Transverse colon (tissue), 4 donors: Measurements from ENCODE around the gene CDC42BPB. TPM values are rescaled to one million over a fixed set of nuclear protein-coding genes. Genes with fewer than 3 reads are reported as not detected.

Experiments
- DNase-seq: peaks from one replicate; pipeline ENCODE4 v3.0.0-alpha.2; 2019
- H3K27ac ChIP-seq, 4 donors: fragments of 200-600 bp; sonication (generic); 2 replicates each; pipeline ENCODE4 v1.5.1; 2016 to 2018; ENCODE audit warnings: inconsistent platforms in 4 of 4
- H3K27me3 ChIP-seq: fragments of 200-600 bp; sonication (generic); 2 replicates; pipeline ENCODE4 v1.5.1; 2017; ENCODE audit warnings: inconsistent platforms
- H3K36me3 ChIP-seq, 4 donors: fragments of 200-600 bp; sonication (generic); 2 replicates each; pipeline ENCODE4 v1.5.1; 2017 to 2019; ENCODE audit warnings: inconsistent platforms in 4 of 4
- H3K4me1 ChIP-seq, 4 donors: fragments of 200-600 bp; sonication (generic); 2 replicates each; pipeline ENCODE4 v1.5.1; 2017 to 2020; ENCODE audit warnings: inconsistent platforms in 4 of 4
- H3K4me3 ChIP-seq, 4 donors: fragments of 200-600 bp; sonication (generic); 1 replicate in 1 of 4; 2 replicates in 3 of 4; pipeline versions ENCODE4 v1.5.1 to v1.6.1; 2017 to 2019; ENCODE audit warnings: inconsistent platforms in 4 of 4
- H3K9me3 ChIP-seq, 2 donors: fragments of 200-600 bp; sonication (generic); 2 replicates each; pipeline ENCODE4 v1.5.1; 2017 to 2019; ENCODE audit warnings: inconsistent platforms in 2 of 2
- CTCF ChIP-seq, 5 experiments: fragments of 200-600 bp in 3 of 5; fragments of 450-650 bp in 2 of 5; sonication (generic) in 3 of 5; IDR thresholded peaks; 1 replicate in 2 of 5; 2 replicates in 3 of 5; pipeline ENCODE4 v1.5.1; 2016 to 2017; ENCODE audit warnings: antibody characterized with exemption in 5 of 5, inconsistent platforms in 3 of 5, mild to moderate bottlenecking in 2 of 5, moderate library complexity in 1 of 5
- EP300 ChIP-seq: sonication (generic); formaldehyde crosslinking; IDR thresholded peaks from one replicate; pipeline ENCODE4 v1.6.1; 2017; ENCODE audit warnings: antibody characterized with exemption, low read depth
- POLR2A ChIP-seq: fragments of 450-650 bp; IDR thresholded peaks from one replicate; pipeline ENCODE4 v1.6.1; 2016; ENCODE audit warnings: antibody characterized with exemption, mild to moderate bottlenecking, moderate library complexity
- POLR2AphosphoS5 ChIP-seq, 3 donors: sonication (generic); formaldehyde crosslinking; IDR thresholded peaks; one replicate each; pipeline ENCODE4 v1.6.1; 2016; ENCODE audit warnings: antibody characterized with exemption in 3 of 3
- WGBS, 2 donors: methylation state at CpG; one replicate each; pipeline ENCODE4 v1.1.5; 2018; ENCODE audit warnings: low coverage in 1 of 2; 5-methylcytosine and 5-hydroxymethylcytosine counted together
- in situ Hi-C, 4 donors: fragments of 200-750 bp; cut with MboI; loops; one replicate each; pipeline versions ENCODE4 v1.15.0 to v1.15.1; 2017; ENCODE audit warnings: low sequenced_read_pairs in 3 of 4, low pct_ligation_motif_present in 1 of 4, low pct_unique_long_range_greater_than_20kb in 1 of 4
- intact Hi-C: fragments of 100-400 bp; cut with DNase I; formaldehyde crosslinking; loops from one replicate; pipeline ENCODE4 v1.15.1; 2023; ENCODE audit warnings: low total_unique reads
- total RNA-seq, 4 donors: library from RNA; depleted of rRNA; stranded (reverse); fragments of >200 nt; gene quantifications; one replicate each; pipeline ENCODE4 v1.1.0, GENCODE V29; 2016

Gene CDC42BPB
- total RNA-seq, 4 donors from 2014 or later: 109 to 160 (median 123) TPM

- peak overlapping the region in 3 of 4 donors; percentile 25 to 54 (median 46) for H3K4me3 ChIP-seq
- H3K36me3 ChIP-seq: no peaks in the 10 kb centered on the region
- peaks cover 43% of the 10 kb centered on the region for H3K27me3 ChIP-seq
- intact Hi-C loops (no loop called here), in situ Hi-C loops (loop anchor here in 3 of 4 donors (25.0 kb wide), 2 partner anchors 162 to 237 kb away; no protein-coding TSS in a partner anchor)
- H3K4me1 ChIP-seq: peaks cover 0 to 37% (median 26%) of the 10 kb centered on the region in 4 donors
- peak; percentile 29 for DNase-seq
- 82% methylated on average over 5 of the region's 11 CpGs; no CpG with 5 or more reads in 1 of the 2 donors for WGBS, 2 donors
- H3K9me3 ChIP-seq: no peaks in the 10 kb centered on the region
- peak overlapping the region in 3 of 4 donors; percentile 63 to 83 (median 68) for H3K27ac ChIP-seq
- no peak for TF ChIP-seq CTCF (IDR thresholded peaks at IDR 0.05)
- TF ChIP-seq POLR2AphosphoS5 (IDR thresholded peaks at IDR 0.05): no peak
- TF ChIP-seq POLR2A: no peak
- TF ChIP-seq EP300: no peak
These were observed 133.3 kb downstream of the CDC42BPB start for GRCh38 chr14:102923925-102924486.

GRCh38 chr14:102923201-102923924 is 134.0 kb downstream of the CDC42BPB start:
- intact Hi-C loops: no loop called here
- H3K4me3 ChIP-seq: peak overlapping the region; percentile 5 to 54 (median 36)
- peaks cover 0 to 31% (median 20%) of the 10 kb centered on the region in 4 donors for H3K4me1 ChIP-seq
- 14% methylated on average over 49 of the region's 53 CpGs; no CpG with 5 or more reads in 1 of the 2 donors for WGBS, 2 donors
- H3K9me3 ChIP-seq: no peaks in the 10 kb centered on the region
- TF ChIP-seq POLR2AphosphoS5 (IDR thresholded peaks at IDR 0.05) (no peak), CTCF (IDR thresholded peaks at IDR 0.05) (no peak), EP300 (no peak), POLR2A (no peak)
- H3K27me3 ChIP-seq: peaks cover 36% of the 10 kb centered on the region
- H3K27ac ChIP-seq: peak overlapping the region; percentile 57 to 83 (median 66)
- in situ Hi-C loops: loop anchor here in 3 of 4 donors (25.0 kb wide), 2 partner anchors 161 to 236 kb away; no protein-coding TSS in a partner anchor
- no peaks in the 10 kb centered on the region for H3K36me3 ChIP-seq
- DNase-seq: peak; percentile 36

GRCh38 chr14:102922490-102923200 is 134.7 kb downstream of the CDC42BPB start, which contains the start of gene AMN:
Gene AMN (plus strand): TSS chr14:102922663. CDS start chr14:102922689, 26 bp downstream.
- intact Hi-C loops (no loop called here), in situ Hi-C loops (loop anchor here in 3 of 4 donors (25.0 kb wide), 2 partner anchors 160 to 235 kb away; no protein-coding TSS in a partner anchor)
- no peaks in the 10 kb centered on the region for H3K9me3 ChIP-seq
- DNase-seq: peak; percentile 82
- H3K36me3 ChIP-seq: no peaks in the 10 kb centered on the region
- peak within 1 kb of the TSS; percentile 5 to 54 (median 36) for H3K4me3 ChIP-seq
- H3K27me3 ChIP-seq: peaks cover 32% of the 10 kb centered on the region
- WGBS, 2 donors: 8% methylated on average over 56 of the region's 56 CpGs; no CpG with 5 or more reads in 1 of the 2 donors
- H3K27ac ChIP-seq: peak within 1 kb of the TSS; percentile 57 to 83 (median 66)
- H3K4me1 ChIP-seq: peaks cover 0 to 24% (median 15%) of the 10 kb centered on the region in 4 donors
- TF ChIP-seq POLR2AphosphoS5 (IDR thresholded peaks at IDR 0.05) (peak in 2 of 3 donors; percentile 73 to 80), EP300 (no peak), POLR2A (peak; percentile 87), CTCF (IDR thresholded peaks at IDR 0.05) (no peak)

- H3K27me3 ChIP-seq: peaks cover 32% of the 10 kb centered on the region
- peaks cover 0 to 21% (median 15%) of the 10 kb centered on the region in 4 donors for H3K4me1 ChIP-seq
- TF ChIP-seq POLR2AphosphoS5 (IDR thresholded peaks at IDR 0.05) (no peak), CTCF (IDR thresholded peaks at IDR 0.05) (no peak), EP300 (no peak), POLR2A (no peak)
- no peaks in the 10 kb centered on the region for H3K36me3 ChIP-seq
- no peak overlapping the region for H3K4me3 ChIP-seq
- no peaks in the 10 kb centered on the region for H3K9me3 ChIP-seq
- H3K27ac ChIP-seq: no peak overlapping the region
- intact Hi-C loops (no loop called here), in situ Hi-C loops (loop anchor here in 3 of 4 donors (25.0 kb wide), 2 partner anchors 159 to 234 kb away; no protein-coding TSS in a partner anchor)
- WGBS, 2 donors: 96 to 100% methylated on average over 1 of the region's 1 CpG
- no peak for DNase-seq
These were observed 136.4 kb downstream of the CDC42BPB start for GRCh38 chr14:102920998-102921304.
